G401 (cell line): Measurements from ENCODE around the gene CDYL2. TPM values are rescaled to one million over a fixed set of nuclear protein-coding genes. Genes with fewer than 3 reads are reported as not detected.
A peak's percentile ranks its signal among the peaks of the same experiment; 100 is the strongest.

Experiments used
- DNase-seq: peaks from one replicate; pipeline ENCODE4 v3.0.0-alpha.2; 2015; ENCODE audit warnings: low spot score
- in situ Hi-C: cut with HindIII; loops from 2 replicates; pipeline ENCODE4 v1.10.0; 2016; ENCODE audit warnings: low sequenced_read_pairs, mixed read lengths
- total RNA-seq: library from RNA; depleted of rRNA; stranded (reverse); fragments of >200 nt; shearing (Covaris generic); gene quantifications from 2 replicates; pipeline ENCODE4 v1.2.3, GENCODE V29; 2014

The CDYL2 gene
- total RNA-seq, 1 experiment from 2014 or later: 0.10 TPM

DNA sequence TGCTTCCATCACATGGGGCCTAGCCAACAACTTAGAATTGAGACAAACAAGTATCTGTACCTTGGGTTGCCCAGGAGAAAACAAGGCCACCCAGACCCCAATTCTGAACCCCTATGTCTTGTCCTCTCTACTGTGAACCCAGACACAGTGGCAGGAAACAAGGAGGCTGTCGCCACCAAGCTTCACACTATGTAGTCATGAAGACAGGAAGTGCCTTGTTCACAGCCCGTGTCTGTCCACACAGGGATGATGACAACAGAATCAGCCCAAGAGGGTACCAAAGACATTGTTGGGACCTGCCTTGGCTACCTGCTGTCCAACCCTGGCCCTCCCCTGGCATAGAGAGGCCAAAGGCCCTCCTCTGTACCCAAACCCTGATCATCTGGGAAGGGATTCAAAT, 84.8 kb downstream of the CDYL2 start:
- DNase-seq: no peak
- in situ Hi-C loops: no loop called here

DNA sequence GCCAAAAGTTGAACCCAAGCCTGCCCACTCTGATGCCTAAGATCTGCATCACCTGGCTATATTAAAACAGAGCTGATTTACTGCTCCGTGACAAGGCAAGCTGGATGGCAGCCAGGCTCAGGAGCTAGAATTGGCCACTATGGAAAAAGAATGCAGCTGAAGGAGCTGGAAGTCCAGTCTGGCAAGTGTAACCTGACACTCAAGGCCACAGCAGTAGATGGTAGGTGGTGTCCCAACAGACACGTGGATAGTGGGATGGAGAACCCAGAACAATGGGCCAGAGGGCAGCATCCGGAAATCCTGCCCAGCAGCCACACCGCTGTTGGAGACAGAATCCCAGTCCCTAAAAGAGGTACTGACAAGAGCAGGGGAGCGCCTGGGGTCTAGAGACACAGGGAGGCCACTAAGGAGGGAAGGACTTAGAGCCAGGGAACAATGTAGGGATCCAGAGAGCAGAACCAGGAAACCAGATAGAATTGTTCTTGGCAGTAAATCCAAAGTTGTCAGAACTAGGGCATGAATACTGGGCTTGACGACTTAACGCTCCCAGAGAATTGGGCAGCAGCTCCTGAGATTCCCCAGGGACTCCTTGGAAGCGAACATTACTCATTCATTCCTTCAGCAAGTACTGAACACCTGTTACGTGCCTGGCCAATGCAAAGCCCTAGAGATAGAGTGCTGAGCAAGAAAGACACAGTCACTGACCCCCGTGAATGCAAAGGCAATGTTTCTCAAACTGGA, 85.7 kb downstream of the CDYL2 start:
- in situ Hi-C loops: no loop called here
- peak; percentile 82 for DNase-seq

DNA sequence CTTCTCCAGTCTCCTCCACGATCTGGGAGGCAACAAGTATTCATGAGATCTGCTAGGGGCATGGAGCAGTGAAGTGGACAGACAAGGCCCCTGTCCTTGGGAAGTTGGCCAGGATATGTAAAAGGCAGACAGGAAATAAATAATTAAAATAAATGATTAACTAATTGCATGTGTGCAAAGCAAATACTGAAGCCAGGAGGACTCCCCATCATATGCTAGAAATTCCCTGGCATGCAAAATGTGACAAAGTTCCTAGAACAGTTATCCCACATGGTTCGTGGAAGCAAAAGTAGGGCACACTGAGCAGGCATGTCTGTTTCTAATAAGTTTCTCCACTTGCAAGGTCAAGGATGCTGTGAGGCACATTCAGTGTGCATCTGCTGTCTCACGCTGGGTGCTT, 86.8 kb downstream of the CDYL2 start:
- in situ Hi-C loops: no loop called here
- DNase-seq: peak; percentile 32

DNA sequence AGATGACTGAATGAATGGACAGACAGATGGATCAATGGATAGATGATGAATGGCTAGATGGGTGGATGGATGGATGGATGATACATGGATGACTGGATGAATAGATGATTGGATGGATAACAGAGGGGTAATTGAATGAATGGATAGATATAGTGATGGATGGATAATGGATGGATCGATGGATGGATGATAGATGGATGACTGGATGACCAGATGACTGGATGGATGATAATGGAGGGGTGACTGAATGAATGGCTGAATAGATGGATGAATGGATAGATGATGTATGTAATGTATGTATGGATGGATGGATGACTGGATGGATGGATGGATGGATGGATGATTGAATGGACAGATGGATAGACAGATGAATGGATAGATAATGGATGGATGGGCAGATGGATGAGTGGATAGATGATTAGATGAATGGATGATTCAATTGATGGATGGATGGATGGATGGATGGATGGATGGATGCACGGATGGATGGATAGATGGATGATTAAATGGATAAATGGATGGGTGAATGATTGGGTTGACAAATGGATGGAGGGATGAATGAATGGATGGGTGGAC, 87.7 kb downstream of the CDYL2 start:
- in situ Hi-C loops: no loop called here
- no peak for DNase-seq

DNA sequence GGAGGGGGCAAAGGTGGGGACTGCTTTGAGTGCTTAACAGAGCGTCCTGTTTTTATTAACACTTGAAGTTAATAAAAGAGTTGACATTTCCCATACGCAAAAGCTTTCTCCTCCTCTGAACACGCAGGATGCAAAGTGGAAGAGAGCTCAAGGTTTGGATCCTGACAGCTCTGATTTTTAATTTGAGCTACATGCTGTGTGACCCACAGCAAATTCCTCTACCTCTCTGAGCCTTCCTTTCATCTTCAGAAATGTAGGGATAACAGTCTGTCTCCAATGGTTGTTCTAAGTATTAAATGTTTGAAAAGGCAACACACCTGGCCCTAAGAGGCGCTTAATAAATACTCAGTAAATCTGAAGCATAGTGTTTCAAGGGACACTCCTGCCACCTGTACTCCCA, 93.0 kb downstream of the CDYL2 start:
- DNase-seq: no peak
- in situ Hi-C loops: no loop called here

DNA sequence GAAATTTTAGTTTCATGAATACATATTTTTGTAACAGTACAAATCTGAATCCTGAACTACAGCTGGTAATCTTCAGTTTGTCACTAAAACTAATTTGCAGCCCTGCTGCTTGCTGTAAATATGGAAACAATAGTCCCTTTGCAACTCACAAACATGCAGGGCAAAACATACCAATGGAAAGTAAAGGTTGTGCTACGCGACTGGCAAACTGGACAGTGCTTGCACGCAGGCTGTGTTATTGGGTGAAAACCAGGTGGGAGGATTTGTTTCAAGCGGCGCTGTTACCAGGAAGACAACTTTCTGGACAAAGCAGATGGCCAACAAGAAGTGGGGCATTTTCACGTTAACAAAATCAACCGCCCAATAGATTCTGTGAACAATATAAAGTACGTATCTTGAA, 93.5 kb downstream of the CDYL2 start:
- in situ Hi-C loops: no loop called here
- DNase-seq: peak; percentile 80

DNA sequence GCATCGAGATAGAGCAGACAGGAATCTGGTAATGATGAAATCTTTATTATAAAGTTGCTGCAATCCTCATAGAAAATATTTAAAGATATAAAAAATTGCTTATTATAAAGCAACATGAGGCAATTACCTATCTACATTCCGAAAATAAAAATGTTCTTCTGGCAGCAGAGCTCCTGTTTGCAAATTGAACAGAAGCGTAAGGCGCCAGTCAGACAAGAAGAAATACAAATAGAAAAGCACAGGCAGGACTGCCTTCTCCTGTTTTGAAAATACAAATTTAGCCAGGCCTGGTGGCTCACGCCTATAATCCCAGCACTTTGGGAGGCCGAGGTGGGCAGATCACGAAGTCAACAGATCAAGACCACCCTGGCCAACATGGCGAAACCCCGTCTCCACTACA, 95.6 kb downstream of the CDYL2 start:
- in situ Hi-C loops: no loop called here
- no peak for DNase-seq

DNA sequence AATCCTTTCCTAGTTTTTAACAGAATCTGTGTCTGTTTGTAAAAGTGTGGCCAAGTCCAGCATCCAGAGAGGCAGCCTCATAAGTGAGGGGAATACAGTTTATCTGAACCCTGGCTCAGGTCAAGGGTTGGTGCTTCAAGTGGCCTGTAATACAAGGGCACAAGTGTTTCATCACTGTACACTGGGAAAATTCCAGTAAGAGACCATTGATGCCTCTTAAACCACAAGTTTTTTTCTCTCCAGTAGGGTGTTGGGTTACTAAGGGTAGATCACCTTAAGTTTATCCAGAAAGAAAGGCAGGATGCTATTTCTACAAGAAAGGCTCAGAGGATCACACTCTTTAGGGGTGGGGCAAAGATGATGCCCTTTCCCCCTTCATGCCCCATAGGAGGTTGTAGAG, 96.7 kb downstream of the CDYL2 start:
- in situ Hi-C loops: no loop called here
- DNase-seq: no peak

DNA sequence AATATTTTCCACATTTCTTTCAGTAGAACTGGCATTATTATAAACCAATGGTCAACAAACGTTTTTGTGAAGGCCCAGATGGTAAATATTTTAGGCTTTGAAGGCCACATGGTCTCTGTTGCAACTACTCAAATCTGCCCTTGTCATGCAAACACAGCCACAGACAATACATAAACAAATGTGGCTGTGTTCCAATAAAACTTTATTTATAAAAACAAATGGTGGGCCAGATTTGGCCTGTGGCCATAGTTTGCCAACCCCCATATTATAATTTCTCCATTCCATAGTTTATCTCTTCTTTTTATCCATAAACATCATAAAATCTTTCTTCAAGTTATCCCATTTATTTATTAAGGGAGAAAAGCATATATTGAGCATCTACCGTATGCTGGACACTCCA, 98.8 kb downstream of the CDYL2 start:
- in situ Hi-C loops: no loop called here
- DNase-seq: no peak

DNA sequence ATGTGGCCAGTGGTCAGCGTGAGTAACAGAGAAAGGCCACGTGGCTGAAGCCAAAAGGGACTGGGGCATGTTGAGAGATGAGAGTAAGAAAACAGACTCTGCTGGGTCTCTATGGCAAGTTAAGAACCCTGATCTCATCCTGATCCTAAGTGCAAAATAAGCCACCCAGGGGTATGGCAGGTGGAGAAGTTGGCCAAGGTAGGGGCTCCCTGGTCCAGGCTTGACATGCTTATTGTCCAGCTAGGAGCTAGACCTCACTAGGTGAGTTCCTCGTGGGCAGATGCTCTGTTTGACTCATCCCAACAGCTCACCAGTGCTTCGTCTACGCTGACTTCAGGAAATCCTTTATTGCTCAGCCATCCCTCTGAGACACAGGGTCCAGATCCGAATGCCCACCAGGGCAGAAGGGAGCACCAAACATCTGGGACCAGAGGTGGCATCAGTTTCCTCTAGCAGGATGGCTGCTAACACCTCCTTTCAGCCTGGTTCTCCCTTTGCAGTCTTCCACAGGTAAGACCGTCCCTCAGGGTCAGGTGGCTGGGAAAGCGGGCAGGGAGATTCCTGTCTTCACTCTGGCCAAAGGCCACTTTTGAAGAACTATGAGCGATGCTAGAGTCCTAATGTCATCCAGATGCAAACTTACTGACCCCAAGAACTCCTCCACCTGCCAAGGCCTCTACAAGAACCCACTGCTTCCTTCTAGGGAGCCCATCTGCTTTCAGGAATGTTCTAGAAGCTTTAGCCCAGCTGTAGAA, 99.5 kb downstream of the CDYL2 start:
- DNase-seq: no peak
- in situ Hi-C loops: no loop called here

DNA sequence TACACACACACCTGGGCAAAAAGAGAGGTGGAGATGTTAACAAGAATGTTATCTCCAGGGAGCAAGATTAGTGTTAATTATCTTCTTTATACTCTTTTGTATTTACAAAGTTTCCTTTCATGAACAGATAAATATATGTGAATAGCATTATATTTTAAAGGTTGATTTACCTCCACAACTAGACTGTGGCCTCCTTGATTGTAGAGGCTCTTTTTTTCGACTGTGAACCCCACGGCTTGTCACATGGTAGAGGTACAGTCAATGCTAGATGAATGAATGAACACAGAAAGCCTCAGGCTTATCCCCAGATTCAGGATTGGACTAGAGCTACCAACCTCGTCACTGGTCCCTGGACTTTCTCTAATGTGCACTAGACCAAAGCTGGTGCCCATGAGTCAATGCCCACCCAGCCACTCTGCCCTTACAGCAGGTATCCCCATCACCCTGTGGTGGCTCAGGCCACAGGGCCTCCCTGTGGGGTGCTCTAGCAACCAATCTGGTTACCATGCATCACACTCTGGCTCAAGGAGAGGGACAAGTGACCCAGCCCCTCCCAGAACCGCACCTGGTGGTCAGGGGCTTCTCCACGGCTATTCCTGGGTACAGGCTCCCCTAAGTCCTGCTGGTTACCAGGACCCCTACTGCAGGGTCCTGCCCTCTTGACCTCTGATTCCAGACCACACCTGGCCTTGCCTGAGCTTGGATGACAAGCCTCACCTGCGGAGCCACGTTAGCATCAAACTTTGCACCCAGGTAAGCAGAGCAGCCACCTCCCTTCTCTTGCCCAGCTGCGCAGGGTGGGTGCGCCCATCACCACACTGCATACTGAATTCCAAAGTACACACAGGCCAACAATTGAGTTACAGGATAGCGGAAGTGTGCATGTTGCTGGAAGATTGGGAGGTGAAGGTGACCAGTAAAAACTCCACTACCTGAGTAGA, 101.0 kb downstream of the CDYL2 start:
- in situ Hi-C loops: no loop called here
- DNase-seq: no peak

DNA sequence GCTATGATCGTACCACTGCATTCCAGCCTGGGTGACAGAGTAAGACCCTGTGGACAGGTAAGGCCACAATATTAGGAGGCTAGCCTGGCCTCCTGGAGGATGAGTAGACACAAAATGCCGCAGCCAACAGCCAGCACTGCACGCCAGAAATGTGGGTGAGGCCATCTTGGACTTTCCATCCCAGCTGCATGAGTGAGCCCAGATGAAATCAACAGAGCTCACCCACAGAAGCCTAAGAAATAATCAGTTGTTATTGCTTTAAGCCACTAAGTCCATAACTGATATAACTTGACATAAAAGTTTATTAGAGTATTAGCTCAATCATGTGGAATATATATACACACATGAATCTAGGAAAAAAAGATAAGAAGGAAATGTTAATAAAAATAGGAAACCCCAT, 101.7 kb downstream of the CDYL2 start:
- in situ Hi-C loops: no loop called here

DNA sequence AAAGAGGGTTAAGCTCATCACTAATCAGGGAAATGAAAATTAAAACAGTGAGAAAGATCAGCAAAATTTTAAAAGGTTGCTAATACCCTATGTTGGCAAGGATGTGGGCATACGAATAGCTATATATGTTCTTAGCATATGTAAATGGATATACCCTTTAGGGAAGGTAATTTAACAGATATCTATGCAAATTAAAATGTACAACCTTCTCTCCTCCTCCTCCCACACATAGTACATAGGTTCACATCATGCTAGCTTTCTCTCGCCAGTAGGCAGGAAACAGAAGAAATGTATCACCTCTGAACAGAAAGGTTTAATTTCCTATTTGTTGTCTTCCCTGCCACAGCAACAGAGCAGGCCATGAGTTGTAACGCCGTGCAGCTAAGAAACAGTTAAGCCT, 103.8 kb downstream of the CDYL2 start:
- no peak for DNase-seq
- in situ Hi-C loops: no loop called here

More for the DNA sequence above, 101.7 kb downstream of the CDYL2 start:
- DNase-seq: no peak

DNA sequence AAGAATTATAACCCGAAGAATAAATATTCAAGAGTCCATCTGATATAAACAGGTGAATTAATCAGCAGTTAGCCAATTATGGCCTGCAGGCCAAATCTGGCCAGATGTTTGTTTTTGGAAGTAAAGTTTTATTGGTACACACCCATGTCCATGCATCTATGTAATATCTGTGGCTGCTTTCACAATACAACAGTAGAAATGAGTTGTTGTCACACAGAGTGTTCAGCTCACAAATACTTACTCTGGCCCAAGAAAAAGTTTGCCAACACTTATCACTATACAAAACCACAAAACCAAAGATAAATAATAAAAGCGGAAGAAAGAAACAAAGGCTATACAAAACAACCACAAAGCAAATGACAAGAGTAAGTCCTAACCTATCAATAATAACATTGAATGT, 109.4 kb downstream of the CDYL2 start:
- in situ Hi-C loops: no loop called here
- DNase-seq: no peak

DNA sequence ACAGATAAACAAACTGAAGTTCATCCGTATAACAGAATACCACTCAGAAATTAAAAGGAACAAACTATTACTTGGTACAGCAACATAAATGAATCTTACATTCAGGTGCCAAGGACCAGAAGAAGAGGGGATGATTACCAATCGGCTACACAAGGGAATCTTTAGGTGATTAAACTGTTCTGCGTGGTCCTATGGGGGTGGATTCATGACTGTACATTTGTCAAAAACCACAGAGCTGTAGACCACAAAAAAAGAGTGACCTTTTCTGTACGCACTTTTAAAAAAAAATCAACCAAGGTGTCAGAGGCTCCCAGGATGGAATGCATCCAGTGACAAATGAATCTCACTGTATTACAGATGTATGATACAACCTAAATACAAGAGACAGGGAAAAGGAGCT, 110.8 kb downstream of the CDYL2 start:
- in situ Hi-C loops: no loop called here
- DNase-seq: no peak

DNA sequence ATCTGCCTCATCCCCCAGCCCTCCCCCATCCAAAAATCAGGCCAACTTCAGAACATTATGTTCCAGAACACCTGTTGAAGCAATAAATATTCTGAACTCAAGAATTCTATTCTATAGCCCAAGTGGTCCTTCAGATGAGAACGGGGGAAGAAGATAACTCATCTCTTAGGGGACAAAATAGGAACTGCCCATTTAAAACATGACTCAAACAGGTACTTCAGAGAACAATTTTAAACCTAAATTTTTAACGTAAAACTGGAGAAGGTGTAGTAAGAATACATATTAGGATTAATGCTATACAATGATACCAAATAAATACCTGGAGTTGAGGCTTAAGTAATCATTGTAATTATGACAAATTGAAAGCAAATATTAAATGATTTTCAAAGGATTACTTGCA, 112.1 kb downstream of the CDYL2 start:
- DNase-seq: no peak
- in situ Hi-C loops: no loop called here

DNA sequence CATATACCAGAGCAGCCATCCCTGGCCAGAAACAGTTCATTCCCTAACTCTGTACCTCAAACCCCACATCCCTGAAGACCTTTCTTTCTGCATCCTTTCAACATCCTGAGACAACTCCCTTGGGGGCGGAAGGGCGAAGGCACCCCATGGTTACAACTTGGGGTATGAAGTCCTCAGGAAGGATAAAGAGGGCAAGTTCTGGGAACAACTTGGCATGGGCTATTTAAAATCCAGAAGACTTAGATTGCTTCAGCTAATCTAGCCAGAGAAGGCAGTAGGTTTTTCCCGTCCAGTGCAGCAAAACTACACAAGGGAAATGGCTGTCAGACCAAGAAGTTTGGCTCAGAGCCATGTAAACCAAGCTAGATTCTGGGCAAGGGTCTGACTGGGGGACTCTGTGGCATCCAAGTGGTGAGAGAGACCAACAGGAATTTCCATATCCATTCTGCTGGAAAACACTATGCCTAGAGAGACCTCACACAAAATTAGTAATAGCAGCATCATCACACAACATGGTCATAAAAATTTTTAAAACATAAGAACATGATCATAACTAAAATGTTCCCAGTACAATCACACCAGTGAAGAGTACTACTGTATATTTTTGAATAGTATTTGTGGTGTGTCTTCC, 113.2 kb downstream of the CDYL2 start:
- DNase-seq: no peak
- in situ Hi-C loops: no loop called here

DNA sequence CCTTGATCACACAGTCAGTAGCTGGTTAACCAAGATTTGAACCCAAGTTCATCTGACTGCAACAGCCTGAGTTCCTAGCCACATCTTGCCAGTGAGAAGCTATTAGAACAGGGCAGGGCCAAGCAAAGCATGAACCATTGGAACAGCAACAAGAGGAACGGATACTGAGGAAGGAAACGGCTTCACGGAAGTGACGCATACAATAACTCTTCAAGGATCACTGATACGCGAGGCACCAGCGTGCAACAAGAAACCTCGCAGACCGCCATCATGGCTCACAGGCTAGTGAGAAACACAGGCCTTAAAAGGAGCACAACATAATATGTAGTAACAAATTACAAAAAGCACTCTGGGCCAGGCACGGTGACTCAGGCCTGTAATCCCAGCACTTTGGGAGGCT, 114.9 kb downstream of the CDYL2 start:
- in situ Hi-C loops: no loop called here

DNA sequence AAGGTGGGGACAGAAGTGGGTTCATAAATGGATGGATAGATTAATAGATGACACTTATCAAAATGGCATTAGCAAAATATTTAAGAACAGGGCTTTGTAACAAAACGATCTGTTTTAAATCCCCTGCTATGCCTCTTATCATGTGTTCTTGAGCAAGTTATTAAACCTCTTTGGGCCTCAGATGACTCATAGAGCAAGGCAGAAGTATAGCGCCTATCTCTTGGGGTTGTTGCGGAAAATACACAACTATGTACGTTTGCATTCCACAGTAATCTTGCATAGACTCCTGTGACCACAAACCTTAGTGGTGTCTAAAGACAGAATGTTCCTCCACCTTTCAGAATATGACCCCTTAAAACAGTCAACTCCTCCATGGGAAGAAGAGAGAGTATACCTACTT, 116.8 kb downstream of the CDYL2 start:
- in situ Hi-C loops: no loop called here
- no peak for DNase-seq

More for the DNA sequence above, 114.9 kb downstream of the CDYL2 start:
- DNase-seq: no peak
